GM18520 (cell line): ENCODE measurements around the gene ANXA2.
"Not testable (repeated sequence)": the region's sequence is repeated elsewhere in the genome, so short reads cannot be mapped to it uniquely, and the experiment has no call there.

Source experiments
- ATAC-seq: cut with Tn5 transposase; IDR thresholded peaks from one replicate; pipeline ENCODE4 v1.9.1; 2021; ENCODE audit not compliant: unreplicated experiment

ANXA2 gene

DNA sequence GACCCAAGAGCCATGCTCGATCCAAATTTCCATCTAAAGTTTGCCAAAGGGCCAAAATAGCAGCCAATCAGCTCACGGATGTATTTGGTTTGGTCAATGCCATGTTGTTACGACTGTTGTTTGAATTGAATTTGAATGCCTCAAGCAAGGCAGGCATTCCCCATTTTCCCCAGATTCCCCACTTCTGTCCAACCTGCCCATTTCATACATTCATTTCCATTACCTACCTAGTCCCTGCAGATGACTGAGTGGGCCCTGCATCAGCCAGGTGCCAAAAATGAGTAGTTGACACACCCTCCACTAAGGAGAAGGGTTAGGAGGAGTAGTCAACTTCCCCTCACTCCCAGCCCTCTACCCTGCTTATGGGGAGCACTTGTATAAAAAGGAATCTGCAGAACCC, 51.7 kb downstream of the ANXA2 start:
- ATAC-seq: no peak

DNA sequence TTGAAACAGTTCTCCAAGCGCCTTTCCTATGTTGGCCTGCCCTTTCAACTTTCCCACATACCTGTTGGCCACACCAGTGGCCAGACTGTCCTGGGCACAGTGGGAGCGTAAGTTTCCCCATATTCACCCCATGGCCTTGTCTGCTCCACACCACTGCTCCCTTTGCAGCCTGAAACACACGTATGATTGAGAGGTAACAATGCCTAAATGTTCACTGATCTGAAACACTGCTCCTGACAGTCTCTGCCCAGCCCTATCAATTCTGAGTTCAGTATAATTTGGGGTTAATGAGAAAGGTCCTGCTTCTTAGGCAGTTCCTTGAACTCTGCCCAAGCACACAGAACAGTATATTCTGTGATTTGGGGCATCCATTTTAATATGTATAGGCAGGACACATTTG, 52.2 kb downstream of the ANXA2 start:
- no peak for ATAC-seq

DNA sequence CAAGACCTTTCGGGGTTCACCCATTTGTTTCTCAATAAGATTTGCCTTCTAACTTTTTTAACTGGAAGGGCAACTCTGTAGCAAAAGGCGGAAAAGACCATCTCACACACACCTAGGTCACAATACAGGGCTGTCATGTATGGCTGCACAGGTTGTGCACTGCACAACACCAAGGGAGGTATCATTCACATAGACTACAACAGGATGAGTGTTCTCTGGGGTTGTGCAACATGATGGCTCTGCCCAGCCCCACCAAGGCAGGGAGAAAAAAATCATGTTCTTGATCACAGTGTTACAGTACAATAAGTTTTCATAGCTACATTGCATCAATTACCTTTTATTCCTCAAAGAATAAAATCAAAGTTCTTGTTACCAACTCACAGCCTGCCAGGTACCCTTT, 52.8 kb downstream of the ANXA2 start:
- ATAC-seq: no peak

DNA sequence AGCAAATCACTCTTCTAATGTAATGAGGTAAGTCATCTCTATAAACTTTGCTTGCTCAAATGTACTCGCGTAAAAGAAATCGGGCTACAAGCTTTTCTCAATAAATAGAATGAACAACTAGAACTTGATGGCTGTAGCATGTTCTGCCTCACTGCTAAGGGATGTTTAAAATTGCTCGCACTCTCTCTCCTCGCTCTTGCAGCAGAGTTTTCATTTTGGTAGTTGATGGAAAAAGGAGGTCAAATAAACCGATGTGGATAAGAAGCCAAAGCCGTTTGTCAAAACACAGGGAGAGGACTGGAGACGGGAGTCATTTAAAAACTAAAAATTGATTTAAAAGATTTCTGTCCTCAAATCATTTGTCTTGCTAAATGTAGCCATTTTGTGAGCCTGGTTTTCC, 53.3 kb downstream of the ANXA2 start:
- no peak for ATAC-seq

DNA sequence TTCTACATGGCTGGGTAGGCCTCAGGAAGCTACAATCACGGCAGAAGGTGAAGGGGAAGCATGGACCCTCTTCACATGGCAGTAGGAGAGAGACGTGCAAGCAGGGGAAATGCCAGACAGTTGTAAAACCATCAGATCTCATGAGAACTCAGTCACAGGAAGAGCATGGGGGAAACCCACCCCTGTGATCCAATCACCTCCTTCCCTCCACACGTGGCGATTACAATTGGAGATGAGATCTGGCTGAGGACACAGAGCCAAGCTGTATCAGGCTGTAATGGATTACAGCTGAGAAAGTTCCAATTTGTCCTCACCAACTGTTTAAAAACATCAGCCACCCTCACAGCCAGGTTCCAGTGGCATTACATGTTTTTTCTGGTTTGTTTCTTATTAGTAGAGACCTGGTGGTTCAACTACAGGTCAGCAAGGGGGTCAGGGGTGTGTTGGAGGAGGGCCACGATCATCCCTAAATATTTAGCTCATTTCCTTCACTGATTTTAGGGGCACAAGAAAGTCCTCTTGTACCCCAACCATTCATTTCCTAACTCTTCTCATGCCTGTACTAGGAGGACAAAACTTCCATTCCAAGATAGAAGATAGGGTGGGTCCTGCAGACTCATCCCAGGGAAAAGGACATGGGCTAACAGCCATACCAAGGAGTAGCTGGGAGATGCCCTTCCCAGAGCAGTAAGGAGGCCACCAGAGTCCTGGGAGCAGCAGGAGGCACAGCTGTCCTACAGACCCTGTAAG, 54.4 kb downstream of the ANXA2 start:
- ATAC-seq: no peak

DNA sequence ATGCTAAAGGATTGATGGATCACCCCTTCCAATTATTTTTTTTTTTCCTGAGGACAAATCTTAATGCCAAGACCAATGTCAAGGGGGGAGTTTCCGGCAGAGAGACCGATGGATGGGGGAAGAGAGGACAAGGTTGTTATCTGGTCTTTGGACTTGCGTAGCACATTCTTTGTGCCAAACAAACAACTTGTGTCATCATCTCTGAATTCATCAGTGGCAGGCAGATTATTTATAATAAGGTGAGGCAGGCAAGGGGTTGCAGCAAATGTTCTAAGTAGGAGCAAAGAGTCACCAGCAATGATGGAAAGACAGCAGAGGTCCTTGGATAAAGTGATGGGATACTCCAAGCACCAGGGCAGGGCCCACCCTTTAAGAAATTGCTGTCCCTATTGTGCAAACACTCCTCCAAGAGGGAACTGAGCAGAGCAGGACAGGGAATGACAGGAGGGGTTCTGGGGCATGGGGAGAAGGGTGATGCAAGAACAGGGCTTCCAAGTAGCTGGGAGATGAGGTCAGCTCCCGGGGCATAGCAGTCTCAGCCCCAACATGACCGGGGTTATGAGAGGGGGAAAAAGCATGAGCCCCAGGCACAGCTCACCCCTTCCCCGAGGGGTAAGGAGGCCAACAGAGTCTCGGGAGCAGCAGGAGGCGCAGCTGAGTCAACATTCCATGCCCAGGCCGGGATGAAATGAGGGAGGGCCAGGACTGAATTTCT, 57.4 kb downstream of the ANXA2 start:
- ATAC-seq: no peak

DNA sequence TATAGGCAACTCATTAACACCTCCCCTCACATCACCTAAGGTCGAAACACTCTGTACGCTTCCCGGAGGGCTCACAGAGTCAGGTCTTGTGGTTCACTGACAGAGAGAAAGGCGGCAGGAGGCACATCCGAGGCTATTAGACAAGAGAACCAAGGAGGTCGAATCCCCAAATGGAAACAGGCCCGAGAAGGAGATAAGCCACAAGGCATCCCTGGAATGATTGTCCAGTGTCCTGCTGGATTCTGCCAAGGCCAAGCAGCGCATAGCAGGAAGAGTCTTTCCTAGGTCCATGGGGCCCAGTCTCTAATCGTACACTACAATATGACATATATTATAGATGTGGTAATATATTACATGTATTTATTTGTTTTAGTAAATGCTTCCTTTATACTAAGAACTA, 58.5 kb downstream of the ANXA2 start:
- no peak for ATAC-seq

DNA sequence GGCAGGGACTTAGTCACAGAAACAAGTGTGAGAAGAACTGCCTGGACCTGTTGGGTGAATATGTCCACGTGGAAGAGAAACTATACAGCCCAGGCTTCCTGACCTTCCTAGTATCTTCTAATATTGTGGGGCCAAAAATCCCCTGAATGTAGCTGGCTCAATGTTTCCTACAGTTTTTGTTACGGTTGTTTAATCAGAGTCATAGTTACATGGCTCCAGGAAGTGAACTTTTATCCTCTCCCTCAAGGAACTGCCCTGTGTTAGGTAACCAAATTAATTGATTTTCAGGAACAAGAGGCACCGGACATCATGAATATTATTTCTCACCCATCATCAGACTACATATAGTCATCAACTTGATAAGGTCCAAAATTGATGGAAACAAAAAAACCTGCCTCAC, 59.0 kb downstream of the ANXA2 start:
- no peak for ATAC-seq

DNA sequence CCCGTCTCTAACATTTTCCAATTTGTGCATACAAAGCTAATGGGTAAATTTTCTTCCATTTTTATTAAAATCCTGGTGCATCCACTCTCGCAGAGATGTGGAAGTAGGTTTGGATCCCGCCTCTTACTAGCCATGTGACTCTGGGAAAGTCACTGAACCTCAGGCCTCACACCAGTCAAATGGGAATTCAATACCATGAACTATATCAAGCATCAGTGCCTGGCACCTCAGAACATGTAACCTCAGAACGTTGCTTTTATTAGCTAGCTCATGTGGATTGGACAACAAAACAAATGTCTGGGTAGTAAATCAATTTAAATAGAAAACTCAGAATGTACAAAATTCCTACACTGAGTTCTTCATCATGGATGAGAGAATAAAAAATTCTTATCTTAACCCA, 60.7 kb downstream of the ANXA2 start:
- ATAC-seq: no peak

DNA sequence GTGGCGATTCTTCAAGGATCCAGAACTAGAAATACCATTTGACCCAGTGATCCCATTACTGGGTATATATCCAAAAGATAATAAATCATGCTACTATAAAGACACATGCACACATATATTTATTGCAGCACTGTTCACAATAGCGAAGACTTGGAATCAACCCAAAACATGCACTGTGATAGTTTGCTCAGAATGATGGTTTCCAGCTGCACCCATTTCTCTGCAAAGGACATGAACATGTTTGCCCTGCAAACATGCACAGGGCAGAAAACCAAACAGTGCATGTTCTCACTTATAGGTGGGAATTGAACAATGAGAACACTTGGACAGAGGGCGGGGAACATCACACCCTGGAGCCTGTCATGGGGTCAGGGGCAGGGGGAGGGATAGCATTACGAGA, 62.5 kb downstream of the ANXA2 start:
- ATAC-seq: not testable (repeated sequence)

DNA sequence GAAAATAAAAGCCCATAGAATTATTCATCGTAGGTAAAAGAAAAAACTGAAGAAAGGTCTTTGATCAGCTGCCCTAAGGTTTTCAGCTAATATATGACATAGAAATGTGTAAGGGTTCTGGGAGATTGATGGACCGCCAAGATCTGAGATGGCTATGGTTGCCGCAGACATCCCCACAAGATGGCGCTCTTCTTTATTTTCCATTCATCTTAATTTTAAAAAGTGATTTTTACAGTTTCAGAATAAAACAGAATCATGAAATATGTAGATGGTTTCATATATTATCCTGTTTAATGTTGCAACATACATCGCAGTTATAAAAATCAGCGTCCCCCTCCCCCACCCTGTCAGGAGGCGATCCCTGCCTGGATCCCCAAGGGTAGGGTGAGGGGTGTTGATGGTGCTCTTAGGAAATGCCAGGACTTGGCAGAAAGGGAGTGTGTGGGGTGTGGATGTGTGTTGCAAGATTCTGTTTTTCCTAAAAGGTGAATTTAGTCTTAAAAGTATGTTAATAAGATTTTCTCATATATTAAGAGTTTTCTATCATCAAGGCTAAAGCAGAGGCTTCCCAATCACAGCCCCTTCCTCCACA, 68.8 kb downstream of the ANXA2 start:
- no peak for ATAC-seq

DNA sequence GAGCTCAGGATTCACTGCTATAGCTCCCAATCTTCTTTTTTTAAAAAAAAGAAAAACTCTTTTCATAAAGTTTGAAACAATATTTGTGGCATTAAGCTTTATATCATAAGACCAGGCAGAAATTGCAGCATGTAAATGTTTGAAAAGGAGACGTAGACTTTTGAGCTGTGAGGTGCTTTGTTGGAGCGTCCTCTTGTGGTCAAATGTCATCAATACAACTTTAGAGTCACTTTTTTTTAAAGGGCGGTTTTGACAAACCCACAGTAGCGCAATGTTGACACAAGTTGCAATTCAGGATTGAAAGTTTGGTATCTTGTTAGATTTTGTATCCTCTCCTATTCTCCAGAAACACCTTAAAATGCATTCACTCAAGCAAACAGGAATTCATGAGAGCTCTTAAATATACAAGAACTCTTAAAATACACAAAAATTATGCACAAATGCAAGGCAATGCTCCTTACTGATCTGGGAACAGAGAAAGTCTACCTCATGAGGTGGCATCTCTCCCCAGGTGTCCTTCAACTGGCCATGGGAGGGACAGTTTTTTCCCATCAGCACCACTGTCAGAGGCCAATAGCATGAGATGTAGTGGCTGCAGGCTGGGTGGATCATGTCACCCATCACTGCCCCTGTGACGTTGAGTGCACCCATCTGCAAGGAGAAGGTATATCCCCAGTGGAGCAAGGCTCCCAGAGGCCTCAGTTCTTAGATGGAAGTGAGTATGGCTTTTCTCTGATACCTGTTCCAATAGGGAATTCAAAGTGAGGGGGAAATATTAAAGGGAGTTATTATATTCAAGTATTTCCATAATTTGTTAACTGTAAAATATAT, 70.7 kb downstream of the ANXA2 start:
- no peak for ATAC-seq

DNA sequence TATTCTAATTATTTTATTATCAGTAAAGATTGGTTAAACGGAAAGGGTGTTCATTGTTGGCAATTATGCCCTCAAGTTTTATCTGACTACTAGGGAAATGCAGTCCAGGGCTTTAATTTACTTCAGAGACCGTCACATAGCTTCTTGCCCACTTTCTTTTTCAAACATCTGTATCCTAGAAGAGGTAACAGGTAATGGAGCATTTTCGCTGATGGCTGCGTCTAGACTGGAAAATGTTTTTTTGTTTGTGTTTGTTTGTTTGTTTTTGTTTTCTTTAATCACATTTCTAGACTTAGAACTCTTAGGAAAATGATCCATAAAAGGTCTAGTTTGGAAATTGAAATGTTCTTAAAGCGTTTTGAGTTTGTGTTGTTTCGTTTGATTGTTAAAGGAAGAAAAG, 71.4 kb downstream of the ANXA2 start:
- no peak for ATAC-seq

DNA sequence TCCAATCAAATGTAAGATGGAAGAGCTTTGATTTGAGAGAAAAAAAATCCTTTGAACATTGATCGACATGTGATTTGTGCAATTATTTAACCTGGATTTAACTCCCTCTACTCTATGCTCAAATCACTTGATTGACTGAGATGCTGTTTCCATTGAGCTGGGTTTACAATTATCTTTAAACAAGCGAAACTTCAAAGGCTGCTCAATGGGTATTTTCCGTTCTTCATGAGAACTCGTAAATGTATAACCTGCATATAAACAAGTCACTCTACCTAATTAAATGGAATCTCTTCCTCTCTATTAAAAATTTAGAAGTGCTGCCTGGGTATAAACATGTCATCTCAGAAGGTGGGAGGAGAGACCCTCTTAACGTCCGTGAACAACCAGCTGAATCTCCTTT, 71.9 kb downstream of the ANXA2 start:
- ATAC-seq: no peak

DNA sequence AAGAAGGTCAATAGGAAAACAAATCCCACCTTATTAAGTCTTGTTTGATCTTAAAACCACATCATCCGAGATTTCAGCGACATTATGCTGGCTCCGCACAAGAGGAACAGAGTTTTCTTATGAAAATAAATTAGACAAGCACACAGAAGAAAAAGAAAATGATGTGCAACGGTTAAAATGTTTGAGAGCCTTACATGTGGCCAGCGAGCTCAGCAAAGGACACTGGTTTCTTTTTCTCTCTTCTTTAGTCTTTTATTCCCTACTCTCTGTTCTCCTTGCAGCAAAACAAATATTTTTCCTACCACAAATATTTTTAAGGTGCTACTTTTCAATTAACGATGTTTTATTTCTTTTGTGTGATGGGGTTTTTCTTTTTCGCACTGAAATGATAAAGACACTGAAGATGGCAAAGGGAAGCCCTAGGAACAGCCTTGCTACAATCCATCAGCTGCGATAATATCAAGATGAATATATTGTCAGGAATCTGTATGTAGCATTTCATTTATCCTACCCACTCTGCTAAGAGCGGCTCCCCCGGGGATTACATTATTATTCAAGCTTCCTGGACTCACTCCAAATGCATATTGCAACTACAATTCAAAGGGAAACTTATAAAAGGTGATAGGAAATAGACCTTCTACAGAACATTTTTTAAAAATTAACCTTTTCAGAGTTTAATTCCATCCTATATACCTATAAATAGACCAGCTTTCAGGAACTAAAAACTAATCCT, 72.9 kb downstream of the ANXA2 start:
- ATAC-seq: no peak

DNA sequence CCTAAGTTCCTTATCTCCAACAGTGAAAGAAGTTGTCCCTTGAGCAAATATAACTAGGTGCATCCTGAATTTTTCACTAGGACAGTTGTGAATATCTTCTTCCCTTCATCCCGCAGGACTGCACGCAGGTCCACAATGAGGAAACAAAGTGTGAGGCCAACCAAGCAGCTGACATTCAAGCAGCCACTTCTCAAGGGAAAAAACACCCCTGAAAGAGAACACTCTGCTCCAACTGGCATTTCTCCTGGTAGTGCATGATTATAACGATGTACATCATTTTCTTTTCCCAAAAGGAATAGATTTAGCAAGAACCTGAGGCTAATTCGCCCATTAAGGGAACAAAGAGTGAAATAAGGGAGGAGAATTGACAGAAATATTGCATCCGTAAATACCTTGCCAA, 74.5 kb downstream of the ANXA2 start:
- ATAC-seq: no peak

DNA sequence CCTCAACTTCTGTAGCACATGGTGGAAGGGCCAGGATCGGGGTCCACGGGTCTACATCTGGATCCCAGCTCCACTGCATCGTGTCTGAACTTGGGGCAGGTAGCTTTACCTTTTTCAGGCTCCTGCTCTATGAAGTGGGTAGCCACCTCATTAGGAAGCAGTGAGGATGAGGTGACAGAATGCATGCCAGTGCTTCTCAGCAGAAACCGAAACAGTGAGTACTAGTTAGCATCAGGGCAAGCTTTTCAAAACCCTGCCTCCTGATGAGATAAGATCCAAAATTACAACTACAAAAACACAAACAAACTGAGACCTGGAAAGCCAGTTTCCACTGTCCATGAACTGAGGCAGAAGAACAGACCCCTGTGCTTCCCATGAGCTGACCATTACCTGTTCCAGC, 77.4 kb downstream of the ANXA2 start:
- ATAC-seq: no peak

DNA sequence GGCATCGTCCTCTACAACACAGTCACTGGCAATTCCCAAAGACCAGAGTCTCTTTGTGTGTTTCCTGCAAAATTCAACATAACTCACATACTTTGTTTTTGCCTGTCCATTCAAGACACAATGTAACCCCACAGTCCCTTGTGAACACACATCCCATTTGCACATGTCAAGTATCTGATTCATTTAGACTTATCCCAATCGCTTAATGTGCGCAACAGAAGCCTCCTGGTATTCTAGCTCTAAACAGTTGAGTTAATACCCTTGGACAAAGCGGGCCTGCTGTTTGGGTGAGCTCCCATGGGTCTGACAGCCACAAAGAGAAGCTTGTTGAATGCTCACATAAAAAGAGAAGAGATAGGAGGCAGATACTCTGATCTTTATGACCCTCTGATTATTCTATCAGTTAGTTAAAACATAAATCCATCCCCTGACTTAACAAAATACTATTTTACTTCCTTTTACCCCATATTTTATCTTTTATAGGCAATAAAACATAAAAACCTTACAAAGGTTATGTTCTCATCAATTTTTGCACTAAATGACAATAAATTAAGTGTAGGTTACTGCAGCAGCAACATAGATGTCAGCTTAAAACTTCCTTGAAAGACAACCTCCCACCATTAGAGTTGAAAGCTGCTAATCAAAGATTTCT, 79.4 kb downstream of the ANXA2 start:
- ATAC-seq: no peak

DNA sequence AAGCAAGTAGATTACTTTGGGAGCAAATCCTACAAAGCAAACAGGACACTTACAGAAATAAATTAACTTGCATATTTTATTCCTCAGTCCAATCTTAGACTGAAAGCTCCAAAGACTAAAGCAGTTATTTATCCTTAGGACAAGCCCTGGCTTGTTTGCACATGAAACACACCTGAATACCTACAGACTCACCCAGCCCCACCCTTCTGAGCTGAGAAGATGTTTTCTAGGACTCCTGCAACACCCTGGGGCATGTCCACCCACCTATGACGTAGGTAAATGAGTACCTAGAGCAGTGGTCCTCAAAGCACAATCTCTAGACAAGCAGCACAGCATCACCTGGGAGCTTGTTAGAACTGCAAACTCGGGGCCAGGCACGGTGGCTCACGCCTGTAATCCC, 80.8 kb downstream of the ANXA2 start:
- ATAC-seq: no peak

DNA sequence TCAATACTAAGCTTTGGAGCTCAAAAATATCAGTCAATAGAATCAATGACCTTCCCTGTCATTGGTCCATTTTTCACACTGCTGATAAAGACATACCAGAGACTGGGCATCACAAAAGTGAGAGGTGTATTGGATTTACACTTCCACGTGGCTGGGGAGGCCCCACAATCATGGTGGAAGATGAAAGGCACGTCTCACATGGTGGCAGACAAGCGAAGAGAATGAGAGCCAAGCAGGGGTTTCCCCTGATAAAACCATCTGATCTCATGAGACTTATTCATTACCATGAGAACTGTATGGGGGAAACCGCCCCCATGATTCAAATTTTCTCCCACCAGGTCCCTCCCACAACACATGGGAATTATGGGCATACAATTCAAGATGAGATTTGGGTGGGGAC, 81.9 kb downstream of the ANXA2 start:
- no peak for ATAC-seq
